COLO668 (cell line): ENCODE data around the gene MARCO.

Experiments used
- DNase-seq: peaks from one replicate; lab custom pipeline; 2025; ENCODE audit not compliant: unreplicated experiment; lab: John Stamatoyannopoulos, UW

The MARCO gene

GRCh38 chr2:118973542-118973951, 31.6 kb downstream of the MARCO start:
- DNase-seq = no peak

- DNase-seq = no peak
Measured at GRCh38 chr2:118974103-118974993, 32.4 kb downstream of the MARCO start.

GRCh38 chr2:118975133-118975532, 33.1 kb downstream of the MARCO start:
- DNase-seq = no peak

GRCh38 chr2:118978064-118978463, 36.1 kb downstream of the MARCO start:
- DNase-seq = no peak

GRCh38 chr2:118979152-118979861, 37.3 kb downstream of the MARCO start:
- DNase-seq = no peak

GRCh38 chr2:118980022-118980421, 38.0 kb downstream of the MARCO start:
- no peak for DNase-seq

- DNase-seq = no peak
Measured at GRCh38 chr2:118980573-118980972, 38.6 kb downstream of the MARCO start.

GRCh38 chr2:118981632-118982031, 39.6 kb downstream of the MARCO start:
- no peak for DNase-seq

- no peak for DNase-seq
Measured at GRCh38 chr2:118982039-118982438, 40.0 kb downstream of the MARCO start.

- no peak for DNase-seq
Measured at GRCh38 chr2:118983133-118983532, 41.1 kb downstream of the MARCO start.

GRCh38 chr2:118983915-118984314, 41.9 kb downstream of the MARCO start:
- DNase-seq = no peak

GRCh38 chr2:118986738-118987137, 44.7 kb downstream of the MARCO start:
- no peak for DNase-seq

- DNase-seq = no peak
Measured at GRCh38 chr2:118987886-118988285, 45.9 kb downstream of the MARCO start.

GRCh38 chr2:118988706-118989105, 46.7 kb downstream of the MARCO start:
- DNase-seq = no peak

- no peak for DNase-seq
Measured at GRCh38 chr2:118989481-118989880, 47.5 kb downstream of the MARCO start.

GRCh38 chr2:118990757-118991545, 49.0 kb downstream of the MARCO start:
- DNase-seq = no peak

GRCh38 chr2:118991554-118991953, 49.6 kb downstream of the MARCO start:
- no peak for DNase-seq

- DNase-seq = no peak
Measured at GRCh38 chr2:118992740-118993391, 50.9 kb downstream of the MARCO start.

GRCh38 chr2:118993392-118993752, 51.4 kb downstream of the MARCO start:
- no peak for DNase-seq

- DNase-seq = no peak
Measured at GRCh38 chr2:118994172-118994700, 52.2 kb downstream of the MARCO start.

- no peak for DNase-seq
Measured at GRCh38 chr2:118994778-118995177, 52.8 kb downstream of the MARCO start.
